Measurements from ENCODE around the gene CACNG4.

- TF ChIP-seq CTCF (conservative IDR thresholded peaks at IDR 0.05; ENCODE audit: low read length) = no peak
- TF ChIP-seq EZH2phosphoT487 (IDR thresholded peaks at IDR 0.05; ENCODE audit: borderline replicate concordance, low read depth, low read length) = no peak
Measured at GRCh38 chr17:67072885-67073284, 108.4 kb downstream of the CACNG4 start.
